Neuronal stem cell (in vitro differentiated cells): ENCODE results near the gene CEMIP2.
"Not testable (repeated sequence)": the region's sequence is repeated elsewhere in the genome, so short reads cannot be mapped to it uniquely, and the experiment has no call there.

Source experiments
- DNase-seq: peaks from one replicate; pipeline ENCODE4 v3.0.0-alpha.2; 2013; ENCODE audit warnings: low spot score
- H2AFZ ChIP-seq: one replicate; pipeline ENCODE4 v1.6.1; 2013; ENCODE audit warnings: mild to moderate bottlenecking, low read length, inconsistent platforms
- H2AK5ac ChIP-seq: 2 replicates; pipeline ENCODE4 v1.6.1; 2013; ENCODE audit warnings: low read depth, mild to moderate bottlenecking, inconsistent platforms, low read length, moderate library complexity, mixed read lengths
- H2BK120ac ChIP-seq: 2 replicates; pipeline ENCODE4 v1.6.1; 2013; ENCODE audit warnings: low read depth, mild to moderate bottlenecking, inconsistent platforms, low read length, moderate library complexity, mixed read lengths
- H2BK12ac ChIP-seq: one replicate; pipeline ENCODE4 v1.6.1; 2013; ENCODE audit warnings: low read length, inconsistent platforms
- H2BK15ac ChIP-seq: 2 replicates; pipeline ENCODE4 v1.6.1; 2013; ENCODE audit warnings: mild to moderate bottlenecking, low read length, inconsistent platforms, mixed read lengths
- H2BK5ac ChIP-seq: one replicate; pipeline ENCODE4 v1.6.1; 2013; ENCODE audit warnings: inconsistent platforms, mild to moderate bottlenecking, low read length, moderate library complexity
- H3K14ac ChIP-seq: one replicate; pipeline ENCODE4 v1.6.1; 2013; ENCODE audit warnings: low read length, inconsistent platforms
- H3K18ac ChIP-seq: 2 replicates; pipeline ENCODE4 v1.6.1; 2013; ENCODE audit warnings: low read length, inconsistent platforms
- H3K23ac ChIP-seq: 2 replicates; pipeline ENCODE4 v1.6.1; 2013; ENCODE audit warnings: low read depth, mild to moderate bottlenecking, mixed read lengths, low read length, inconsistent platforms; ENCODE audit not compliant: poor library complexity
- H3K27ac ChIP-seq: replicated peaks from 3 replicates; pipeline ENCODE4 v1.5.1; 2013; ENCODE audit warnings: low read length, inconsistent platforms
- H3K27me3 ChIP-seq, 3 experiments: 2 replicates each; pipeline ENCODE4 v1.6.1; 2013; ENCODE audit warnings: low read length in 3 of 3, mild to moderate bottlenecking in 2 of 3, inconsistent platforms in 1 of 3, low read depth in 1 of 3, mixed read lengths in 1 of 3, moderate library complexity in 1 of 3; ENCODE audit not compliant: control insufficient read depth in 3 of 3, insufficient read depth in 3 of 3
- H3K36me3 ChIP-seq, 2 donors: replicated peaks in 1 of 2; 2 replicates each; pipeline ENCODE4 v1.6.1; 2013; ENCODE audit warnings: low read length in 2 of 2; ENCODE audit not compliant: control insufficient read depth in 2 of 2, insufficient read depth in 2 of 2
- H3K4ac ChIP-seq: 2 replicates; pipeline ENCODE4 v1.6.1; 2013; ENCODE audit warnings: inconsistent platforms, mild to moderate bottlenecking, low read length, moderate library complexity
- H3K4me1 ChIP-seq, 2 donors: 1 replicate in 1 of 2; 2 replicates in 1 of 2; pipeline ENCODE4 v1.6.1; 2013; ENCODE audit warnings: low read length in 2 of 2, low read depth in 1 of 2; ENCODE audit not compliant: control insufficient read depth in 2 of 2, insufficient read depth in 1 of 2
- H3K4me2 ChIP-seq: one replicate; pipeline ENCODE4 v1.6.1; 2013; ENCODE audit warnings: mild to moderate bottlenecking, low read length, inconsistent platforms; ENCODE audit not compliant: insufficient read depth, poor library complexity, severe bottlenecking
- H3K4me3 ChIP-seq, 2 donors: 2 replicates each; pipeline ENCODE4 v1.5.1; 2013; ENCODE audit warnings: low read length in 2 of 2, mild to moderate bottlenecking in 2 of 2, inconsistent platforms in 1 of 2, moderate library complexity in 1 of 2
- H3K79me1 ChIP-seq: one replicate; pipeline ENCODE4 v1.6.1; 2013; ENCODE audit warnings: low read depth, mild to moderate bottlenecking, inconsistent platforms, low read length, moderate library complexity
- H3K9ac ChIP-seq: one replicate; pipeline ENCODE4 v1.6.1; 2013; ENCODE audit warnings: mild to moderate bottlenecking, low read depth, low read length, inconsistent platforms; ENCODE audit not compliant: poor library complexity
- H3K9me3 ChIP-seq, 2 donors: replicated peaks in 1 of 2; 2 replicates each; pipeline versions ENCODE3 to v1.6.1; 2013; ENCODE audit warnings: low read length in 2 of 2, mild to moderate bottlenecking in 2 of 2, inconsistent platforms in 1 of 2, low read depth in 1 of 2, mixed read lengths in 1 of 2, moderate library complexity in 1 of 2; ENCODE audit not compliant: control insufficient read depth in 2 of 2, insufficient read depth in 1 of 2
- H4K8ac ChIP-seq: one replicate; pipeline ENCODE4 v1.6.1; 2013; ENCODE audit warnings: low read depth, mild to moderate bottlenecking, inconsistent platforms, low read length, moderate library complexity
- H4K91ac ChIP-seq: one replicate; pipeline ENCODE4 v1.6.1; 2013; ENCODE audit warnings: low read length, low read depth, mild to moderate bottlenecking, inconsistent platforms; ENCODE audit not compliant: poor library complexity
- WGBS, 2 donors: extraction: QIAGEN DNeasy Blood & Tissue Kit; methylation state at CpG; one replicate each; pipeline ENCODE4 v1.1.7; 2013; ENCODE audit warnings: missing lambda C conversion rate in 2 of 2, mixed read lengths in 1 of 2; ENCODE audit not compliant: insufficient read length in 2 of 2, insufficient replicate concordance in 1 of 2; ENCODE audit errors: extremely low coverage in 2 of 2; 5-methylcytosine and 5-hydroxymethylcytosine counted together

The CEMIP2 gene

GRCh38 chr9:71805096-71805495 lies 36.8 kb upstream of the CEMIP2 start:
- not testable (repeated sequence) for H3K4me3 ChIP-seq
- WGBS, 2 donors = no CpG with 5 or more reads among the region's 1 CpG

GRCh38 chr9:71801826-71802225 lies 33.5 kb upstream of the CEMIP2 start:
- Histone ChIP-seq H3K23ac (no peak overlapping the region), H3K9me3 (no peaks in the 10 kb centered on the region), H3K4me2 (no peak overlapping the region), H3K4ac (no peak overlapping the region), H2AK5ac (no peak overlapping the region), H3K14ac (no peak overlapping the region), H2AFZ (no peak overlapping the region), H4K91ac (no peak overlapping the region), H3K36me3 (no peaks in the 10 kb centered on the region), H2BK120ac (no peak overlapping the region), H2BK5ac (no peak overlapping the region), H3K27me3 (no peaks in the 10 kb centered on the region), H3K27ac (no peak overlapping the region), H3K18ac (no peak overlapping the region), H3K4me3 (no peak overlapping the region), H2BK12ac (no peak overlapping the region), H3K9ac (no peak overlapping the region), H4K8ac (no peak overlapping the region), H3K4me1 (no peaks in the 10 kb centered on the region), H3K79me1 (no peaks in the 10 kb centered on the region), H2BK15ac (no peak overlapping the region)
- DNase-seq = no peak
- WGBS, 2 donors = no CpG with 5 or more reads among the region's 3 CpGs

More at GRCh38 chr9:71805096-71805495, 36.8 kb upstream of the CEMIP2 start:
- H3K36me3 ChIP-seq, DNase-seq, H3K9me3 ChIP-seq, H2BK12ac ChIP-seq, H2BK5ac ChIP-seq, H4K8ac ChIP-seq, H3K79me1 ChIP-seq, H2AFZ ChIP-seq, H3K4me2 ChIP-seq, H3K23ac ChIP-seq, H2BK15ac ChIP-seq, H4K91ac ChIP-seq, H3K4me1 ChIP-seq, H3K18ac ChIP-seq, H3K9ac ChIP-seq, H3K4ac ChIP-seq, H2AK5ac ChIP-seq, H2BK120ac ChIP-seq, H3K27me3 ChIP-seq, H3K27ac ChIP-seq, H3K14ac ChIP-seq: not testable (repeated sequence)

- Histone ChIP-seq H3K9me3 (peaks cover 0 to 8% of the 10 kb centered on the region in 2 donors), H3K23ac (no peak overlapping the region), H2BK15ac (no peak overlapping the region), H2AK5ac (no peak overlapping the region), H2BK12ac (no peak overlapping the region), H3K4me3 (no peak overlapping the region), H4K91ac (no peak overlapping the region), H3K36me3 (no peaks in the 10 kb centered on the region), H3K14ac (no peak overlapping the region), H3K4me2 (no peak overlapping the region), H3K18ac (no peak overlapping the region), H2BK5ac (no peak overlapping the region), H3K4ac (no peak overlapping the region), H3K27ac (no peak overlapping the region), H2BK120ac (no peak overlapping the region), H4K8ac (no peak overlapping the region), H3K4me1 (peaks cover 2 to 8% of the 10 kb centered on the region in 2 donors), H2AFZ (no peak overlapping the region), H3K27me3 (no peaks in the 10 kb centered on the region), H3K9ac (no peak overlapping the region), H3K79me1 (no peaks in the 10 kb centered on the region)
- DNase-seq = no peak
- no CpG with 5 or more reads among the region's 1 CpG for WGBS, 2 donors
These were observed 29.0 kb upstream of the CEMIP2 start for GRCh38 chr9:71797266-71797665.

- Histone ChIP-seq H2BK5ac (no peak overlapping the region), H4K91ac (no peak overlapping the region), H2AK5ac (no peak overlapping the region), H3K4ac (no peak overlapping the region), H3K14ac (no peak overlapping the region), H2BK15ac (no peak overlapping the region), H3K4me2 (no peak overlapping the region), H3K27ac (no peak overlapping the region), H3K23ac (no peak overlapping the region), H3K4me3 (no peak overlapping the region), H3K9me3 (peaks cover 0 to 8% of the 10 kb centered on the region in 2 donors), H4K8ac (no peak overlapping the region), H2BK12ac (no peak overlapping the region), H2BK120ac (no peak overlapping the region), H3K27me3 (no peaks in the 10 kb centered on the region), H3K18ac (no peak overlapping the region), H3K79me1 (no peaks in the 10 kb centered on the region), H3K4me1 (peaks cover 2 to 8% of the 10 kb centered on the region in 2 donors), H3K36me3 (no peaks in the 10 kb centered on the region), H2AFZ (no peak overlapping the region), H3K9ac (no peak overlapping the region)
- WGBS, 2 donors = no CpG with 5 or more reads among the region's 2 CpGs
- DNase-seq = no peak
These were observed 27.9 kb upstream of the CEMIP2 start for GRCh38 chr9:71796100-71796767.
